SJCRH30 (cell line): ENCODE measurements around the gene ALKBH7. TPM values are rescaled to one million over a fixed set of nuclear protein-coding genes. Genes with fewer than 3 reads are reported as not detected.
A peak's percentile ranks its signal among the peaks of the same experiment; 100 is the strongest.
"Not testable (repeated sequence)": the region's sequence is repeated elsewhere in the genome, so short reads cannot be mapped to it uniquely, and the experiment has no call there.

Source experiments
- DNase-seq, 2 experiments: peaks; one replicate each; pipeline ENCODE4 v3.0.0-alpha.2; 2015 to 2020
- H3K27ac ChIP-seq: fragments of 250-450 bp; sonication (Bioruptor Pico); 2 replicates; pipeline ENCODE4 v1.5.1; 2020; ENCODE audit warnings: mild to moderate bottlenecking, moderate library complexity
- H3K27me3 ChIP-seq: fragments of 250-450 bp; sonication (Bioruptor Pico); 2 replicates; pipeline ENCODE4 v1.5.1; 2020; ENCODE audit warnings: mild to moderate bottlenecking, moderate library complexity
- H3K36me3 ChIP-seq: fragments of 250-450 bp; sonication (Bioruptor Pico); 2 replicates; pipeline ENCODE4 v1.5.1; 2020; ENCODE audit warnings: mild to moderate bottlenecking, moderate library complexity
- H3K4me1 ChIP-seq: fragments of 250-450 bp; sonication (Bioruptor Pico); 2 replicates; pipeline ENCODE4 v1.5.1; 2020; ENCODE audit warnings: mild to moderate bottlenecking, moderate library complexity
- H3K4me3 ChIP-seq: fragments of 250-450 bp; sonication (Bioruptor Pico); 2 replicates; pipeline ENCODE4 v1.5.1; 2020; ENCODE audit warnings: mild to moderate bottlenecking, moderate library complexity
- H3K9me3 ChIP-seq: fragments of 250-450 bp; sonication (Bioruptor Pico); replicated peaks from 2 replicates; pipeline ENCODE4 v1.5.1; 2020; ENCODE audit warnings: mild to moderate bottlenecking, moderate library complexity
- total RNA-seq: library from RNA; depleted of rRNA; stranded (reverse); fragments of >200 nt; shearing (Covaris generic); gene quantifications from 2 replicates; pipeline ENCODE4 v1.2.3, GENCODE V29; 2014

The ALKBH7 gene
- total RNA-seq, 1 experiment from 2014 or later: 24.6 TPM

- no peaks in the 10 kb centered on the region for H3K9me3 ChIP-seq
- no peak overlapping the region for H3K27ac ChIP-seq
- H3K4me3 ChIP-seq: no peak overlapping the region
- DNase-seq: no peak
- no peaks in the 10 kb centered on the region for H3K27me3 ChIP-seq
- H3K4me1 ChIP-seq: peaks cover 6% of the 10 kb centered on the region; the same call in 1 of the 2 replicates
- H3K36me3 ChIP-seq: peaks cover 40% of the 10 kb centered on the region
These were observed 5.9 kb downstream of the ALKBH7 start for GRCh38 chr19:6378486-6378885.

GRCh38 chr19:6379744-6380143 lies 7.2 kb downstream of the ALKBH7 start:
- Histone ChIP-seq H3K4me3 (no peak overlapping the region), H3K36me3 (peaks cover 40% of the 10 kb centered on the region), H3K27ac (no peak overlapping the region), H3K27me3 (no peaks in the 10 kb centered on the region), H3K9me3 (no peaks in the 10 kb centered on the region), H3K4me1 (no peaks in the 10 kb centered on the region)
- DNase-seq: no peak

GRCh38 chr19:6381030-6381750 lies 8.6 kb downstream of the ALKBH7 start:
- DNase-seq: no peak
- H3K9me3 ChIP-seq: no peaks in the 10 kb centered on the region
- H3K27ac ChIP-seq: no peak overlapping the region
- H3K4me3 ChIP-seq: no peak overlapping the region
- no peaks in the 10 kb centered on the region for H3K4me1 ChIP-seq
- H3K27me3 ChIP-seq: no peaks in the 10 kb centered on the region
- H3K36me3 ChIP-seq: peaks cover 43% of the 10 kb centered on the region

GRCh38 chr19:6383188-6383587 lies 10.6 kb downstream of the ALKBH7 start:
- Histone ChIP-seq H3K36me3 (peaks cover 46% of the 10 kb centered on the region), H3K4me3 (no peak overlapping the region), H3K9me3 (no peaks in the 10 kb centered on the region), H3K27me3 (no peaks in the 10 kb centered on the region), H3K27ac (no peak overlapping the region), H3K4me1 (no peaks in the 10 kb centered on the region)
- DNase-seq: no peak

GRCh38 chr19:6384381-6384780 lies 11.8 kb downstream of the ALKBH7 start:
- no peak overlapping the region for H3K27ac ChIP-seq
- H3K4me1 ChIP-seq: no peaks in the 10 kb centered on the region
- DNase-seq: no peak
- no peaks in the 10 kb centered on the region for H3K9me3 ChIP-seq
- H3K36me3 ChIP-seq: peaks cover 54% of the 10 kb centered on the region
- H3K4me3 ChIP-seq: no peak overlapping the region
- no peaks in the 10 kb centered on the region for H3K27me3 ChIP-seq

GRCh38 chr19:6387372-6387771 lies 14.8 kb downstream of the ALKBH7 start:
- Histone ChIP-seq H3K9me3 (no peaks in the 10 kb centered on the region), H3K4me1 (no peaks in the 10 kb centered on the region), H3K36me3 (peaks cover 31% of the 10 kb centered on the region), H3K27ac (no peak overlapping the region), H3K4me3 (no peak overlapping the region), H3K27me3 (no peaks in the 10 kb centered on the region)
- no peak for DNase-seq

GRCh38 chr19:6392221-6393073 lies 19.9 kb downstream of the ALKBH7 start:
- H3K36me3 ChIP-seq: peaks cover 19% of the 10 kb centered on the region
- H3K9me3 ChIP-seq: no peaks in the 10 kb centered on the region
- peak overlapping the region; percentile 45; the same call in 1 of the 2 replicates for H3K27ac ChIP-seq
- no peaks in the 10 kb centered on the region for H3K27me3 ChIP-seq
- H3K4me3 ChIP-seq: peak overlapping the region; percentile 69
- no peak for DNase-seq
- no peaks in the 10 kb centered on the region for H3K4me1 ChIP-seq

- H3K36me3 ChIP-seq: peaks cover 17% of the 10 kb centered on the region
- H3K27me3 ChIP-seq: no peaks in the 10 kb centered on the region
- H3K27ac ChIP-seq: peak within 1 kb of the TSS; percentile 45
- H3K4me3 ChIP-seq: peak within 1 kb of the TSS; percentile 69
- no peaks in the 10 kb centered on the region for H3K9me3 ChIP-seq
- DNase-seq: peak; percentile 95 to 97
- H3K4me1 ChIP-seq: no peaks in the 10 kb centered on the region
These were observed 20.7 kb downstream of the ALKBH7 start, which contains the start of gene GTF2F1 for GRCh38 chr19:6393074-6393982. GTF2F1 (minus strand) TSS chr19:6393164; CDS start chr19:6392995, 169 bp downstream.

GRCh38 chr19:6393983-6394412 lies 21.4 kb downstream of the ALKBH7 start:
- peaks cover 11% of the 10 kb centered on the region for H3K36me3 ChIP-seq
- no peaks in the 10 kb centered on the region for H3K9me3 ChIP-seq
- H3K4me1 ChIP-seq: no peaks in the 10 kb centered on the region
- H3K4me3 ChIP-seq: peak overlapping the region; percentile 69
- no peaks in the 10 kb centered on the region for H3K27me3 ChIP-seq
- DNase-seq: no peak
- H3K27ac ChIP-seq: peak overlapping the region; percentile 45

GRCh38 chr19:6394831-6395230 lies 22.2 kb downstream of the ALKBH7 start:
- no peak overlapping the region for H3K27ac ChIP-seq
- no peaks in the 10 kb centered on the region for H3K9me3 ChIP-seq
- H3K36me3 ChIP-seq: peaks cover 5% of the 10 kb centered on the region
- H3K4me3 ChIP-seq: no peak overlapping the region
- no peaks in the 10 kb centered on the region for H3K4me1 ChIP-seq
- H3K27me3 ChIP-seq: no peaks in the 10 kb centered on the region
- DNase-seq: no peak

- no peaks in the 10 kb centered on the region for H3K27me3 ChIP-seq
- H3K36me3 ChIP-seq: no peaks in the 10 kb centered on the region
- H3K9me3 ChIP-seq: no peaks in the 10 kb centered on the region
- H3K27ac ChIP-seq: no peak overlapping the region
- DNase-seq: no peak
- H3K4me1 ChIP-seq: no peaks in the 10 kb centered on the region
- H3K4me3 ChIP-seq: no peak overlapping the region
These were observed 23.7 kb downstream of the ALKBH7 start for GRCh38 chr19:6396305-6396704.

GRCh38 chr19:6400062-6400944 lies 27.7 kb downstream of the ALKBH7 start:
- DNase-seq, H3K27ac ChIP-seq, H3K36me3 ChIP-seq, H3K4me3 ChIP-seq, H3K4me1 ChIP-seq, H3K9me3 ChIP-seq, H3K27me3 ChIP-seq: not testable (repeated sequence)

- Histone ChIP-seq H3K4me3 (no peak overlapping the region), H3K9me3 (no peaks in the 10 kb centered on the region), H3K36me3 (no peaks in the 10 kb centered on the region), H3K27ac (no peak overlapping the region), H3K4me1 (no peaks in the 10 kb centered on the region), H3K27me3 (no peaks in the 10 kb centered on the region)
- no peak for DNase-seq
These were observed 29.5 kb downstream of the ALKBH7 start for GRCh38 chr19:6402058-6402457.
